NCI-H524 (cell line): ENCODE measurements around the gene RAP1GAP2.

Experiments used
- DNase-seq, 2 experiments: peaks; one replicate each; lab custom pipeline; 2025; lab: John Stamatoyannopoulos, UW

The RAP1GAP2 gene

GRCh38 chr17:2911035-2911754 is 115.0 kb downstream of the RAP1GAP2 start:
- DNase-seq: peak; percentile 90

GRCh38 chr17:2911755-2912111 is 115.5 kb downstream of the RAP1GAP2 start:
- peak in 1 of 2 experiments; percentile 5 for DNase-seq

- DNase-seq: no peak
Observed at GRCh38 chr17:2912754-2913153, 116.5 kb downstream of the RAP1GAP2 start.

GRCh38 chr17:2916461-2916860 is 120.2 kb downstream of the RAP1GAP2 start:
- DNase-seq: no peak

- no peak for DNase-seq
Observed at GRCh38 chr17:2921443-2921842, 125.2 kb downstream of the RAP1GAP2 start.

- DNase-seq: no peak
Observed at GRCh38 chr17:2924211-2924610, 128.0 kb downstream of the RAP1GAP2 start.

- no peak for DNase-seq
Observed at GRCh38 chr17:2925011-2925410, 128.8 kb downstream of the RAP1GAP2 start.

- peak in 1 of 2 experiments; percentile 52 for DNase-seq
Observed at GRCh38 chr17:2926019-2926650, 129.9 kb downstream of the RAP1GAP2 start.

- DNase-seq: peak; percentile 90
Observed at GRCh38 chr17:2928294-2928890, 132.2 kb downstream of the RAP1GAP2 start.

- DNase-seq: peak; percentile 26 to 71
Observed at GRCh38 chr17:2929881-2930533, 133.8 kb downstream of the RAP1GAP2 start.

- DNase-seq: peak in 1 of 2 experiments; percentile 30
Observed at GRCh38 chr17:2931876-2932275, 135.6 kb downstream of the RAP1GAP2 start.

- DNase-seq: no peak
Observed at GRCh38 chr17:2932946-2933345, 136.7 kb downstream of the RAP1GAP2 start.

GRCh38 chr17:2933606-2934005 is 137.4 kb downstream of the RAP1GAP2 start:
- DNase-seq: no peak

GRCh38 chr17:2935632-2936031 is 139.4 kb downstream of the RAP1GAP2 start:
- no peak for DNase-seq

- no peak for DNase-seq
Observed at GRCh38 chr17:2936351-2936750, 140.1 kb downstream of the RAP1GAP2 start.

- peak in 1 of 2 experiments; percentile 15 for DNase-seq
Observed at GRCh38 chr17:2936771-2937321, 140.6 kb downstream of the RAP1GAP2 start.

GRCh38 chr17:2937331-2938003 is 141.2 kb downstream of the RAP1GAP2 start:
- DNase-seq: no peak

- DNase-seq: no peak
Observed at GRCh38 chr17:2939714-2940351, 143.6 kb downstream of the RAP1GAP2 start.

GRCh38 chr17:2940352-2940751 is 144.1 kb downstream of the RAP1GAP2 start:
- DNase-seq: no peak

- DNase-seq: no peak
Observed at GRCh38 chr17:2943981-2944380, 147.7 kb downstream of the RAP1GAP2 start.

- no peak for DNase-seq
Observed at GRCh38 chr17:2945299-2945698, 149.1 kb downstream of the RAP1GAP2 start.
